ENCODE results near the gene CSPG5. TPM values are rescaled to one million over a fixed set of nuclear protein-coding genes. Genes with fewer than 3 reads are reported as not detected.
A peak's percentile ranks its signal among the peaks of the same experiment; 100 is the strongest.

Gene CSPG5
- total and polyA plus RNA-seq, 12 donors = 0.07 to 0.79 (median 0.28) TPM; not detected in 1

DNA sequence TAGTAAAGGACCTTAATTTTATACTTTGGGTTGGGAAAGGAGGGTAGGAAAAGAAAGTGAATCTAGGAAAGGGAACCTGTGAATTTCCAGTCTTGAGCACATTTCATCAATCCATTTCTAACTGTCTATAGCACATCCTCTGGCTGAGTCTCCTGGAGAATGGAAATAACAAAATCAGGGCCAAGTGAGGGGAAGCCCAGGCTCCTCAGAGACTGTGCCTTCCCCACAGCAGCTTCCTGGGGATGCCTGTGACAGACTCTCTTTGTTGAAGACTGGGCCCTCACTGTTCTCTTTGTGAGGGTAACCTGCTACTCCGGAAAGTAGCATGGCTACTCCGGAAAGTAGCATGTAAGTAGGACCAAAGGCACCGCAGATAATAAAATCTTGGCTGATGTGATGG, 22.6 kb upstream of the CSPG5 start:
- peaks cover 0 to 20% (median 0%) of the 10 kb centered on the region in 9 donors for H3K4me1 ChIP-seq
- H3K9me3 ChIP-seq = no peaks in the 10 kb centered on the region
- DNase-seq (no peak), ATAC-seq (peak in 5 of 8 donors; percentile 55 to 79 (median 61))
- peak overlapping the region in 1 of 10 donors; percentile 41 for H3K27ac ChIP-seq
- intact Hi-C loops (cut with DNase I) = no loop called here
- H3K27me3 ChIP-seq = no peaks in the 10 kb centered on the region
- no peak overlapping the region for H3K4me3 ChIP-seq
- TF ChIP-seq, protein P1, sequence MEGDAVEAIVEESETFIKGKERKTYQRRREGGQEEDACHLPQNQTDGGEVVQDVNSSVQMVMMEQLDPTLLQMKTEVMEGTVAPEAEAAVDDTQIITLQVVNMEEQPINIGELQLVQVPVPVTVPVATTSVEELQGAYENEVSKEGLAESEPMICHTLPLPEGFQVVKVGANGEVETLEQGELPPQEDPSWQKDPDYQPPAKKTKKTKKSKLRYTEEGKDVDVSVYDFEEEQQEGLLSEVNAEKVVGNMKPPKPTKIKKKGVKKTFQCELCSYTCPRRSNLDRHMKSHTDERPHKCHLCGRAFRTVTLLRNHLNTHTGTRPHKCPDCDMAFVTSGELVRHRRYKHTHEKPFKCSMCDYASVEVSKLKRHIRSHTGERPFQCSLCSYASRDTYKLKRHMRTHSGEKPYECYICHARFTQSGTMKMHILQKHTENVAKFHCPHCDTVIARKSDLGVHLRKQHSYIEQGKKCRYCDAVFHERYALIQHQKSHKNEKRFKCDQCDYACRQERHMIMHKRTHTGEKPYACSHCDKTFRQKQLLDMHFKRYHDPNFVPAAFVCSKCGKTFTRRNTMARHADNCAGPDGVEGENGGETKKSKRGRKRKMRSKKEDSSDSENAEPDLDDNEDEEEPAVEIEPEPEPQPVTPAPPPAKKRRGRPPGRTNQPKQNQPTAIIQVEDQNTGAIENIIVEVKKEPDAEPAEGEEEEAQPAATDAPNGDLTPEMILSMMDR (IDR thresholded peaks at IDR 0.05) = no peak
- H3K36me3 ChIP-seq = peaks cover 0 to 66% (median 3%) of the 10 kb centered on the region in 9 donors
- WGBS, 2 donors = 58 to 64% methylated on average over 3 of the region's 3 CpGs

DNA sequence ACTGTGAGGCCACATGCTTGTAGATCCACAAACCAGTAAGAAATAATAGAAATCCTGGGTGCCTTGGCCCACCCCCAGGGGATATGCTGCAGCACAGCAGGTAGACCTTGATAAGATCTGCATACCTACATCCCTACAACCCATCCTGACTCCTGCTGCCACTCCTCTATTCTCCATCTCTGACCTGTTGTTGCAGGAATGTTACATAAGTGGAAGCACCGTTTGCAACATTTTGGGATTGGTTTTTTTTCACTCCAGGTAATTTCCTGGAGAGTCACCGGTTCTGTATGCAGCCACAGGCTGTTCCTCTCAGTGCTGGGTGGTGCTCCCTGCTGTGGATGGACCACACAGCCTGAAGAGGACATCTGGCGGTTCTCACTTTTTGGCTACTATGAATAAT, 16.1 kb upstream of the CSPG5 start:
- Histone ChIP-seq H3K27me3 (no peaks in the 10 kb centered on the region), H3K27ac (no peak overlapping the region), H3K4me1 (peaks cover 0 to 4% (median 0%) of the 10 kb centered on the region in 9 donors), H3K9me3 (no peaks in the 10 kb centered on the region), H3K4me3 (no peak overlapping the region), H3K36me3 (peaks cover 0 to 83% (median 9%) of the 10 kb centered on the region in 9 donors)
- intact Hi-C loops (cut with DNase I) = no loop called here
- WGBS, 2 donors = 83 to 85% methylated on average over 3 of the region's 3 CpGs
- TF ChIP-seq, protein P1 (IDR thresholded peaks at IDR 0.05) = no peak
- DNase-seq (no peak), ATAC-seq (no peak)

DNA sequence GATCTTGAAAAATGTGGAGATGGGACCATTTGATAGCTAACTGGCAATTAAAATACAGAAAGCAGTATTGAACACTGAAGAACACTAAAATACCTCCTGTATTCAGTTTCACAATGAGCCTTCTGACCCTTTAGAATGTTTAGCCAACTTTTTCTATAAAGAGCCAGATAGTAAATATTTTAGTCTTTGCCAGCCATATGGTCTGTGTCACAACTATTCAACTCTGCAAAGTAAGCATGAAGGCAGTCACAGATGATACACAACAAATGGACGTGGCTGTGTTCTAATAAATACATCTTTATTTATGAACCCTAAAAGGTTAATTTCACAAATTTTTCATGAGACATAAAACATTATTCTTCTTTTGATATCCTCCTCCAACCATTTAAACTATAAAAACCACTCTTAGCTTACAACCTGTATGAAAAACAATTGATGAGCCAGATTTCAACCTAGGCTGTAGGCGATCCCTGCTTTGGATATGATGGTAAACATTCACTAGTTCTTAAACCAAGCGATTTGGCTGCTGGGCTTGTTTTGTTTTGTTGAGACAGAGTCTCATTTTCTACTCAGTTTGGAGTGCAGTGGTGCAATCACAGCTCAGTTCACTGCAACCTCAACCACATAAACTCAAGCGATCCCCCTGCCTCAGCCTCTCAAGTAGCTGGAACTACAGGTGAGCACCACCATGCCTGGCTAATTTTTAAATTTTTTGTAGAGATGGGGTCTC, 13.6 kb upstream of the CSPG5 start:
- H3K9me3 ChIP-seq = no peaks in the 10 kb centered on the region
- 89% methylated on average over 4 of the region's 4 CpGs for WGBS, 2 donors
- H3K4me3 ChIP-seq = no peak overlapping the region
- peaks cover 0 to 86% (median 21%) of the 10 kb centered on the region in 9 donors for H3K36me3 ChIP-seq
- H3K27me3 ChIP-seq = no peaks in the 10 kb centered on the region
- peaks cover 0 to 6% (median 0%) of the 10 kb centered on the region in 9 donors for H3K4me1 ChIP-seq
- intact Hi-C loops (cut with DNase I) = no loop called here
- DNase-seq (no peak), ATAC-seq (no peak)
- no peak overlapping the region for H3K27ac ChIP-seq
- TF ChIP-seq, protein P1 (IDR thresholded peaks at IDR 0.05) = no peak

DNA sequence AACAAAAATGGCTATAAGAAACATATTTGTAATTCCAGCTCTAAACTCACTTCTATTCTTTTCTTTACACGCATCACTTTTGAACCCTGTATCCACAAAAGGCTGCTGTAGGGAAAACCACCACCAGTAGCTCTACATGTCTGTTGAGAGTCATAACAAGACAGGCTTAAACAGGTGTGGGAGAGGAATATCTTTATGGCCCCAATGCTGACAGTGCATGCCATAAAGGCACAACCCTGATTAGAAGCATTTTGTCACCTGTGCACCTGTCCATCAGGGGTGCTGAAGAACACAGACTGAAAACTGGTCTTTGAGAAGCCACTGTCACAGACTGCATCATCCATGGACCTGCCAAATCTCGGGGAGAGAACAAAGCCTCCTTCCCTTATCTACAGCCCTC, 11.6 kb upstream of the CSPG5 start:
- Histone ChIP-seq H3K27ac (no peak overlapping the region), H3K9me3 (no peaks in the 10 kb centered on the region)
- TF ChIP-seq, protein P1 (IDR thresholded peaks at IDR 0.05) = no peak

More for the DNA sequence above, 11.6 kb upstream of the CSPG5 start:
- DNase-seq = no peak
- intact Hi-C loops (cut with DNase I) = no loop called here
- no peaks in the 10 kb centered on the region for H3K27me3 ChIP-seq
- WGBS, 2 donors = 86 to 90% methylated on average over 2 of the region's 2 CpGs
- ATAC-seq = no peak
- peaks cover 0 to 97% (median 21%) of the 10 kb centered on the region in 9 donors for H3K36me3 ChIP-seq
- no peak overlapping the region for H3K4me3 ChIP-seq
- peaks cover 0 to 6% (median 0%) of the 10 kb centered on the region in 9 donors for H3K4me1 ChIP-seq

All from heart right ventricle (tissue), 16 donors.